SK-N-SH treated with all-trans-retinoic acid at 6 μM for 48 hours (cell line): Measurements from ENCODE around the gene ABCA13.
A peak's percentile ranks its signal among the peaks of the same experiment; 100 is the strongest.

Experiments used
- ATAC-seq: fragments of 200-7000 bp; cut with Tn5 transposase; 3 replicates; pipeline ENCODE4 v1.9.1; 2020; ENCODE audit warnings: mild to moderate bottlenecking, moderate library complexity
- ARNTL ChIP-seq: fragments of 450-650 bp; formaldehyde crosslinking; IDR thresholded peaks from 2 replicates; pipeline ENCODE4 v1.5.0; 2020; ENCODE audit warnings: low read depth, mild to moderate bottlenecking, moderate library complexity, borderline replicate concordance
- BACH2 ChIP-seq: fragments of 250-450 bp; sonication (Bioruptor Pico); IDR thresholded peaks from 2 replicates; pipeline ENCODE4 v1.9.0; 2021; ENCODE audit warnings: mild to moderate bottlenecking, borderline replicate concordance
- CSDC2 ChIP-seq: fragments of 250-450 bp; sonication (Bioruptor Pico); IDR thresholded peaks from 2 replicates; pipeline ENCODE4 v1.5.0; 2020; ENCODE audit warnings: mild to moderate bottlenecking, moderate library complexity
- ESRRG ChIP-seq: fragments of 250-450 bp; sonication (Bioruptor Pico); IDR thresholded peaks from 2 replicates; pipeline ENCODE4 v1.6.1; 2021; ENCODE audit warnings: mild to moderate bottlenecking
- GLIS3 ChIP-seq: fragments of 250-450 bp; sonication (Bioruptor Pico); IDR thresholded peaks from 2 replicates; pipeline ENCODE4 v1.5.0; 2020; ENCODE audit warnings: mild to moderate bottlenecking, moderate library complexity
- ISL1 ChIP-seq: fragments of 250-450 bp; sonication (Bioruptor Pico); IDR thresholded peaks from 2 replicates; pipeline ENCODE4 v2.1.2; 2022; ENCODE audit warnings: mild to moderate bottlenecking, moderate library complexity
- OSR1 ChIP-seq: fragments of 250-450 bp; sonication (Bioruptor Pico); IDR thresholded peaks from 2 replicates; pipeline ENCODE4 v1.8.0; 2022; ENCODE audit warnings: moderate library complexity, mild to moderate bottlenecking, inconsistent platforms
- PATZ1 ChIP-seq: fragments of 250-450 bp; sonication (Bioruptor Pico); IDR thresholded peaks from 2 replicates; pipeline ENCODE4 v1.8.0; 2020; ENCODE audit warnings: mild to moderate bottlenecking, moderate library complexity, borderline replicate concordance
- PPARA ChIP-seq: fragments of 250-450 bp; sonication (Bioruptor Pico); IDR thresholded peaks from 2 replicates; pipeline ENCODE4 v1.5.0; 2020; ENCODE audit warnings: mild to moderate bottlenecking, borderline replicate concordance
- RARB ChIP-seq: fragments of 250-450 bp; sonication (Bioruptor Pico); IDR thresholded peaks from 2 replicates; pipeline ENCODE4 v1.8.0; 2021; ENCODE audit warnings: mild to moderate bottlenecking, moderate library complexity
- SNAI2 ChIP-seq: fragments of 250-450 bp; sonication (Bioruptor Pico); IDR thresholded peaks from 2 replicates; pipeline ENCODE4 v1.5.0; 2020; ENCODE audit warnings: mild to moderate bottlenecking, moderate library complexity
- TCF4 ChIP-seq: fragments of 250-450 bp; sonication (Bioruptor Pico); IDR thresholded peaks from 2 replicates; pipeline ENCODE4 v1.8.0; 2021; ENCODE audit warnings: mild to moderate bottlenecking, moderate library complexity, borderline replicate concordance
- TOX ChIP-seq: fragments of 250-450 bp; sonication (Bioruptor Pico); IDR thresholded peaks from 2 replicates; pipeline ENCODE4 v1.8.0; 2021; ENCODE audit warnings: mild to moderate bottlenecking, moderate library complexity, borderline replicate concordance
- ZFP30 ChIP-seq: fragments of 450-650 bp; formaldehyde crosslinking; IDR thresholded peaks from 2 replicates; pipeline ENCODE4 v1.5.0; 2022; ENCODE audit warnings: mild to moderate bottlenecking, moderate library complexity
- ZNF565 ChIP-seq: fragments of 450-650 bp; formaldehyde crosslinking; conservative IDR thresholded peaks from 2 replicates; pipeline ENCODE4 v1.5.0; 2020; ENCODE audit warnings: low read depth, mild to moderate bottlenecking, moderate library complexity
- ZNF70 ChIP-seq: fragments of 450-650 bp; formaldehyde crosslinking; IDR thresholded peaks from 2 replicates; pipeline ENCODE4 v1.5.0; 2020; ENCODE audit warnings: mild to moderate bottlenecking, moderate library complexity
- TF ChIP-seq, protein P1 (sequence below): fragments of 250-450 bp; sonication (Bioruptor Pico); IDR thresholded peaks from 2 replicates; pipeline ENCODE4 v1.5.0; 2020; ENCODE audit warnings: mild to moderate bottlenecking, moderate library complexity
- TF ChIP-seq, protein P2 (sequence below): fragments of 250-450 bp; sonication (Bioruptor Pico); IDR thresholded peaks from 2 replicates; pipeline ENCODE4 v1.5.1; 2020; ENCODE audit warnings: low read depth, mild to moderate bottlenecking, moderate library complexity
- TF ChIP-seq, protein P3 (sequence below): fragments of 250-450 bp; sonication (Bioruptor Pico); IDR thresholded peaks from 2 replicates; pipeline ENCODE4 v1.8.0; 2021; ENCODE audit warnings: low read depth, mild to moderate bottlenecking, moderate library complexity, borderline replicate concordance

ABCA13 gene

GRCh38 chr7:48154792-48155413 is 16.4 kb upstream of the ABCA13 start:
- peak; percentile 98 for ATAC-seq
- TF ChIP-seq GLIS3 (CRISPR knock-in tag) = no peak
- no peak for TF ChIP-seq CSDC2 (CRISPR knock-in tag)
- no peak for TF ChIP-seq SNAI2 (CRISPR knock-in tag)
- TF ChIP-seq, protein P1, sequence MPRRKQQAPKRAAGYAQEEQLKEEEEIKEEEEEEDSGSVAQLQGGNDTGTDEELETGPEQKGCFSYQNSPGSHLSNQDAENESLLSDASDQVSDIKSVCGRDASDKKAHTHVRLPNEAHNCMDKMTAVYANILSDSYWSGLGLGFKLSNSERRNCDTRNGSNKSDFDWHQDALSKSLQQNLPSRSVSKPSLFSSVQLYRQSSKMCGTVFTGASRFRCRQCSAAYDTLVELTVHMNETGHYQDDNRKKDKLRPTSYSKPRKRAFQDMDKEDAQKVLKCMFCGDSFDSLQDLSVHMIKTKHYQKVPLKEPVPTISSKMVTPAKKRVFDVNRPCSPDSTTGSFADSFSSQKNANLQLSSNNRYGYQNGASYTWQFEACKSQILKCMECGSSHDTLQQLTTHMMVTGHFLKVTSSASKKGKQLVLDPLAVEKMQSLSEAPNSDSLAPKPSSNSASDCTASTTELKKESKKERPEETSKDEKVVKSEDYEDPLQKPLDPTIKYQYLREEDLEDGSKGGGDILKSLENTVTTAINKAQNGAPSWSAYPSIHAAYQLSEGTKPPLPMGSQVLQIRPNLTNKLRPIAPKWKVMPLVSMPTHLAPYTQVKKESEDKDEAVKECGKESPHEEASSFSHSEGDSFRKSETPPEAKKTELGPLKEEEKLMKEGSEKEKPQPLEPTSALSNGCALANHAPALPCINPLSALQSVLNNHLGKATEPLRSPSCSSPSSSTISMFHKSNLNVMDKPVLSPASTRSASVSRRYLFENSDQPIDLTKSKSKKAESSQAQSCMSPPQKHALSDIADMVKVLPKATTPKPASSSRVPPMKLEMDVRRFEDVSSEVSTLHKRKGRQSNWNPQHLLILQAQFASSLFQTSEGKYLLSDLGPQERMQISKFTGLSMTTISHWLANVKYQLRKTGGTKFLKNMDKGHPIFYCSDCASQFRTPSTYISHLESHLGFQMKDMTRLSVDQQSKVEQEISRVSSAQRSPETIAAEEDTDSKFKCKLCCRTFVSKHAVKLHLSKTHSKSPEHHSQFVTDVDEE (CRISPR knock-in tag) = no peak
- TF ChIP-seq, protein P2, sequence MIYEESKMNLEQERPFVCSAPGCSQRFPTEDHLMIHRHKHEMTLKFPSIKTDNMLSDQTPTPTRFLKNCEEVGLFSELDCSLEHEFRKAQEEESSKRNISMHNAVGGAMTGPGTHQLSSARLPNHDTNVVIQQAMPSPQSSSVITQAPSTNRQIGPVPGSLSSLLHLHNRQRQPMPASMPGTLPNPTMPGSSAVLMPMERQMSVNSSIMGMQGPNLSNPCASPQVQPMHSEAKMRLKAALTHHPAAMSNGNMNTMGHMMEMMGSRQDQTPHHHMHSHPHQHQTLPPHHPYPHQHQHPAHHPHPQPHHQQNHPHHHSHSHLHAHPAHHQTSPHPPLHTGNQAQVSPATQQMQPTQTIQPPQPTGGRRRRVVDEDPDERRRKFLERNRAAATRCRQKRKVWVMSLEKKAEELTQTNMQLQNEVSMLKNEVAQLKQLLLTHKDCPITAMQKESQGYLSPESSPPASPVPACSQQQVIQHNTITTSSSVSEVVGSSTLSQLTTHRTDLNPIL = no peak
- no peak for TF ChIP-seq OSR1 (CRISPR knock-in tag)
- TF ChIP-seq ZFP30 (CRISPR knock-in tag) = no peak
- TF ChIP-seq BACH2 (CRISPR knock-in tag) = no peak
- TF ChIP-seq, all 23 proteins: peak for 0

- ATAC-seq = no peak
- TF ChIP-seq, protein P1 (CRISPR knock-in tag) = no peak
- no peak for TF ChIP-seq PATZ1 (CRISPR knock-in tag)
- no peak for TF ChIP-seq CSDC2 (CRISPR knock-in tag)
These were observed 12.9 kb upstream of the ABCA13 start for GRCh38 chr7:48158404-48158803.

DNA sequence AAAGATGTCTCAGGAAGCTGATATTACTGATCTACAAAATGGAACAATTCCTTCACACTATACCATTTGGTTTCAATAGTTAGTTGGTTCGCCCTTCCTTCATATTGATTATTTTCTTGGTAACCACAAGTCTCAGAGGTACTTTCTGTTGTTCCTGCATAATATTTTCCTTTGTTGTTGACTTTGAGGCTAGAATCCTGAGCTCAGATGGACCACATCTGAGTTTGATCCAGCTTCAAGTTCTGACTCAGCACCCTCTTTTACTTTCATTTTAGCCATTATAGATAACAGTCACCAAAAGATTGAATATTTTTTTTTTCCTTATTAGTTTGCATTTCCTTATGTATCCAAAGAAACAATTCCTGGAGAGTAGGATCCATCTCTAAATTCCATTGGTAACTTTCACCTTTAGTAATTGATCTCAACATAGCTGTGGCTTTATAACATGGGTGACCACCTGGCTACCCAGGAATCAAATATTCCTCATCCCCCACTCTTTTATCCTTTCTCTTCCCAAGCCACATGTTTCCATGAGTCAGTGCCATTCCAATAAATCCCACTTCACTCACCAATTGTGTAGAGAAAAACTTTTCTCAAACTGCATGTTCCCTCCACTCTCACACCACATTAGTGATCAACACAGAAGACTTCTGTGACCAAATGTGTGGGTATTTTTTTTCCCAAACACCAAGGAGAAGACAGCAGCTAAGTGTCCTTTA is 9.7 kb upstream of the ABCA13 start:
- no peak for ATAC-seq
- TF ChIP-seq GLIS3 (CRISPR knock-in tag) (no peak), ZNF565 (CRISPR knock-in tag) (no peak), CSDC2 (CRISPR knock-in tag) (no peak), RARB (CRISPR knock-in tag) (no peak), BACH2 (CRISPR knock-in tag) (no peak), ESRRG (no peak), ZFP30 (CRISPR knock-in tag) (no peak), SNAI2 (CRISPR knock-in tag) (no peak), PPARA (no peak), TCF4 (CRISPR knock-in tag) (no peak), TOX (CRISPR knock-in tag) (no peak), ISL1 (no peak), OSR1 (CRISPR knock-in tag) (no peak), ARNTL (CRISPR knock-in tag) (no peak), ZNF70 (CRISPR knock-in tag) (no peak)
- TF ChIP-seq, protein P1 (CRISPR knock-in tag) = no peak
- TF ChIP-seq, protein P3, sequence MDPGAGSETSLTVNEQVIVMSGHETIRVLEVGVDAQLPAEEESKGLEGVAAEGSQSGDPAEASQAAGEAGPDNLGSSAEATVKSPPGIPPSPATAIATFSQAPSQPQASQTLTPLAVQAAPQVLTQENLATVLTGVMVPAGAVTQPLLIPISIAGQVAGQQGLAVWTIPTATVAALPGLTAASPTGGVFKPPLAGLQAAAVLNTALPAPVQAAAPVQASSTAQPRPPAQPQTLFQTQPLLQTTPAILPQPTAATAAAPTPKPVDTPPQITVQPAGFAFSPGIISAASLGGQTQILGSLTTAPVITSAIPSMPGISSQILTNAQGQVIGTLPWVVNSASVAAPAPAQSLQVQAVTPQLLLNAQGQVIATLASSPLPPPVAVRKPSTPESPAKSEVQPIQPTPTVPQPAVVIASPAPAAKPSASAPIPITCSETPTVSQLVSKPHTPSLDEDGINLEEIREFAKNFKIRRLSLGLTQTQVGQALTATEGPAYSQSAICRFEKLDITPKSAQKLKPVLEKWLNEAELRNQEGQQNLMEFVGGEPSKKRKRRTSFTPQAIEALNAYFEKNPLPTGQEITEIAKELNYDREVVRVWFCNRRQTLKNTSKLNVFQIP = no peak
- TF ChIP-seq, protein P2 = no peak
